ENCODE results near the gene GRIK4. TPM values are rescaled to one million over a fixed set of nuclear protein-coding genes. Genes with fewer than 3 reads are reported as not detected.

Gene GRIK4
- total and polyA plus RNA-seq, 4 donors: 0.05 to 0.25 (median 0.06) TPM; not detected in 1

DNA sequence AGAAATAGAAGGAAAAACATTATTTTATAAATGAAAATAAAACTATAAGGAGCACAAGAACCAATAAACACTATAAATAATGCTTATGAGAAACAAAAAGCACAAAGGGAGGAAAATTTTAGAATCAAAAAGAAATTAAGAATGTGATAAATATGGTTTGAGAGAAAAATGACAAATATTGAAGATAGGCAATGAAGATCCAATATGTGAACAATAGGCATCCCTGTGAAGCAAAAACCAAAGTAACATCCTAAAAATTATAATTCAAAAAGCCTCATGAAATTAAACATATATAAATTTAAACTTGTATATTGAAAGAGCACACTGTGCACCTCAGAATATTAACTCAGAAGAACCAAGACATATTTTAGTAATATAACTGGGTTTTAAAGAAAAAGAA is 216.2 kb downstream of the GRIK4 start (continued):
- TF ChIP-seq, protein P1, sequence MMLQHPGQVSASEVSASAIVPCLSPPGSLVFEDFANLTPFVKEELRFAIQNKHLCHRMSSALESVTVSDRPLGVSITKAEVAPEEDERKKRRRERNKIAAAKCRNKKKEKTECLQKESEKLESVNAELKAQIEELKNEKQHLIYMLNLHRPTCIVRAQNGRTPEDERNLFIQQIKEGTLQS (IDR thresholded peaks at IDR 0.05): no peak
- TF ChIP-seq RXRA (IDR thresholded peaks at IDR 0.05) (no peak), TAF1 (conservative IDR thresholded peaks at IDR 0.05) (no peak)

DNA sequence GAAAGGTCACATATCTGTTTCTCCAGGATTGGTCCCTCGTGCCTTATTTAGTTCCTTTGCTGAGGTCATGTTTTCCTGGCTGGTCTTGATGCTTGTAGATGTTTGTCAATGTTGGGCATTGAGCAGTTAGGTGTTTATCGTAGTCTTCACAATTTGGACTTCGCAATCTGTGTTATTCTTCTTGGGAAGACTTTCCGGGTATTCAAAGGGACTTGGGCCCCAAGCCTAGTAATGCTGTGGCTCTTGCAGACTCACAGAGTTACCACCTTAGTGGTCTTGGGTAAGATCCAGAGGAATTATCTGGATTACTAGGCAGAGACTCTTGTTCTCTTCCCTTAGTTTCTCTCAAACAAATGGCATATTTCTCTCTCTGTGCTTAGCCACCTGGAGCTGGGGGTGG is 223.5 kb downstream of the GRIK4 start:
- peaks cover 0 to 6% (median 2%) of the 10 kb centered on the region in 4 donors for H3K4me1 ChIP-seq (ENCODE audit: control insufficient read depth in 4 of 4, insufficient read depth in 4 of 4, low read length in 3 of 4)
- H3K4me3 ChIP-seq (ENCODE audit: low read depth in 1 of 3, low read length in 3 of 3): no peak overlapping the region
- H3K9ac ChIP-seq (ENCODE audit: low read depth in 1 of 2, low read length in 2 of 2): no peak overlapping the region
- no peaks in the 10 kb centered on the region for H3K36me3 ChIP-seq (ENCODE audit: control insufficient read depth in 4 of 4, insufficient read depth in 3 of 4, low read depth in 1 of 4, low read length in 3 of 4)
- H3K9me3 ChIP-seq (ENCODE audit: control insufficient read depth in 4 of 4, low read length in 3 of 4): no peaks in the 10 kb centered on the region
- TF ChIP-seq FOXA1 (IDR thresholded peaks at IDR 0.05) (no peak), NR2F2 (IDR thresholded peaks at IDR 0.05) (no peak), HNF4G (IDR thresholded peaks at IDR 0.05) (no peak), RXRA (IDR thresholded peaks at IDR 0.05) (no peak), EGR1 (IDR thresholded peaks at IDR 0.05; ENCODE audit: low read depth in 2 of 2) (no peak), TAF1 (conservative IDR thresholded peaks at IDR 0.05) (no peak), YY1 (IDR thresholded peaks at IDR 0.05) (no peak), FOXA2 (IDR thresholded peaks at IDR 0.05) (no peak), GABPA (IDR thresholded peaks at IDR 0.05 in 1 of 2, conservative IDR thresholded peaks at IDR 0.05 in 1 of 2) (no peak), HNF4A (conservative IDR thresholded peaks at IDR 0.05) (no peak), SP1 (IDR thresholded peaks at IDR 0.05) (no peak), RAD21 (IDR thresholded peaks at IDR 0.05) (no peak), JUND (IDR thresholded peaks at IDR 0.05) (no peak)
- TF ChIP-seq, protein P2, sequence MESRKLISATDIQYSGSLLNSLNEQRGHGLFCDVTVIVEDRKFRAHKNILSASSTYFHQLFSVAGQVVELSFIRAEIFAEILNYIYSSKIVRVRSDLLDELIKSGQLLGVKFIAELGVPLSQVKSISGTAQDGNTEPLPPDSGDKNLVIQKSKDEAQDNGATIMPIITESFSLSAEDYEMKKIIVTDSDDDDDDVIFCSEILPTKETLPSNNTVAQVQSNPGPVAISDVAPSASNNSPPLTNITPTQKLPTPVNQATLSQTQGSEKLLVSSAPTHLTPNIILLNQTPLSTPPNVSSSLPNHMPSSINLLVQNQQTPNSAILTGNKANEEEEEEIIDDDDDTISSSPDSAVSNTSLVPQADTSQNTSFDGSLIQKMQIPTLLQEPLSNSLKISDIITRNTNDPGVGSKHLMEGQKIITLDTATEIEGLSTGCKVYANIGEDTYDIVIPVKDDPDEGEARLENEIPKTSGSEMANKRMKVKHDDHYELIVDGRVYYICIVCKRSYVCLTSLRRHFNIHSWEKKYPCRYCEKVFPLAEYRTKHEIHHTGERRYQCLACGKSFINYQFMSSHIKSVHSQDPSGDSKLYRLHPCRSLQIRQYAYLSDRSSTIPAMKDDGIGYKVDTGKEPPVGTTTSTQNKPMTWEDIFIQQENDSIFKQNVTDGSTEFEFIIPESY (IDR thresholded peaks at IDR 0.05): no peak
- TF ChIP-seq, protein P3, sequence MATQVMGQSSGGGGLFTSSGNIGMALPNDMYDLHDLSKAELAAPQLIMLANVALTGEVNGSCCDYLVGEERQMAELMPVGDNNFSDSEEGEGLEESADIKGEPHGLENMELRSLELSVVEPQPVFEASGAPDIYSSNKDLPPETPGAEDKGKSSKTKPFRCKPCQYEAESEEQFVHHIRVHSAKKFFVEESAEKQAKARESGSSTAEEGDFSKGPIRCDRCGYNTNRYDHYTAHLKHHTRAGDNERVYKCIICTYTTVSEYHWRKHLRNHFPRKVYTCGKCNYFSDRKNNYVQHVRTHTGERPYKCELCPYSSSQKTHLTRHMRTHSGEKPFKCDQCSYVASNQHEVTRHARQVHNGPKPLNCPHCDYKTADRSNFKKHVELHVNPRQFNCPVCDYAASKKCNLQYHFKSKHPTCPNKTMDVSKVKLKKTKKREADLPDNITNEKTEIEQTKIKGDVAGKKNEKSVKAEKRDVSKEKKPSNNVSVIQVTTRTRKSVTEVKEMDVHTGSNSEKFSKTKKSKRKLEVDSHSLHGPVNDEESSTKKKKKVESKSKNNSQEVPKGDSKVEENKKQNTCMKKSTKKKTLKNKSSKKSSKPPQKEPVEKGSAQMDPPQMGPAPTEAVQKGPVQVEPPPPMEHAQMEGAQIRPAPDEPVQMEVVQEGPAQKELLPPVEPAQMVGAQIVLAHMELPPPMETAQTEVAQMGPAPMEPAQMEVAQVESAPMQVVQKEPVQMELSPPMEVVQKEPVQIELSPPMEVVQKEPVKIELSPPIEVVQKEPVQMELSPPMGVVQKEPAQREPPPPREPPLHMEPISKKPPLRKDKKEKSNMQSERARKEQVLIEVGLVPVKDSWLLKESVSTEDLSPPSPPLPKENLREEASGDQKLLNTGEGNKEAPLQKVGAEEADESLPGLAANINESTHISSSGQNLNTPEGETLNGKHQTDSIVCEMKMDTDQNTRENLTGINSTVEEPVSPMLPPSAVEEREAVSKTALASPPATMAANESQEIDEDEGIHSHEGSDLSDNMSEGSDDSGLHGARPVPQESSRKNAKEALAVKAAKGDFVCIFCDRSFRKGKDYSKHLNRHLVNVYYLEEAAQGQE (IDR thresholded peaks at IDR 0.05): no peak
- TF ChIP-seq, protein P4, sequence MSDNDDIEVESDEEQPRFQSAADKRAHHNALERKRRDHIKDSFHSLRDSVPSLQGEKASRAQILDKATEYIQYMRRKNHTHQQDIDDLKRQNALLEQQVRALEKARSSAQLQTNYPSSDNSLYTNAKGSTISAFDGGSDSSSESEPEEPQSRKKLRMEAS (IDR thresholded peaks at IDR 0.05): no peak
- TF ChIP-seq, protein P5, sequence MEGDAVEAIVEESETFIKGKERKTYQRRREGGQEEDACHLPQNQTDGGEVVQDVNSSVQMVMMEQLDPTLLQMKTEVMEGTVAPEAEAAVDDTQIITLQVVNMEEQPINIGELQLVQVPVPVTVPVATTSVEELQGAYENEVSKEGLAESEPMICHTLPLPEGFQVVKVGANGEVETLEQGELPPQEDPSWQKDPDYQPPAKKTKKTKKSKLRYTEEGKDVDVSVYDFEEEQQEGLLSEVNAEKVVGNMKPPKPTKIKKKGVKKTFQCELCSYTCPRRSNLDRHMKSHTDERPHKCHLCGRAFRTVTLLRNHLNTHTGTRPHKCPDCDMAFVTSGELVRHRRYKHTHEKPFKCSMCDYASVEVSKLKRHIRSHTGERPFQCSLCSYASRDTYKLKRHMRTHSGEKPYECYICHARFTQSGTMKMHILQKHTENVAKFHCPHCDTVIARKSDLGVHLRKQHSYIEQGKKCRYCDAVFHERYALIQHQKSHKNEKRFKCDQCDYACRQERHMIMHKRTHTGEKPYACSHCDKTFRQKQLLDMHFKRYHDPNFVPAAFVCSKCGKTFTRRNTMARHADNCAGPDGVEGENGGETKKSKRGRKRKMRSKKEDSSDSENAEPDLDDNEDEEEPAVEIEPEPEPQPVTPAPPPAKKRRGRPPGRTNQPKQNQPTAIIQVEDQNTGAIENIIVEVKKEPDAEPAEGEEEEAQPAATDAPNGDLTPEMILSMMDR (IDR thresholded peaks at IDR 0.05; ENCODE audit: low read depth, low read length, missing input control): no peak
- TF ChIP-seq, protein P1 (IDR thresholded peaks at IDR 0.05): no peak
- H3K27me3 ChIP-seq (ENCODE audit: control insufficient read depth in 4 of 4, insufficient read depth in 4 of 4, low read length in 3 of 4): no peaks in the 10 kb centered on the region
- no peak overlapping the region for H3K27ac ChIP-seq (ENCODE audit: low read depth in 1 of 2, low read length in 2 of 2)
- no peak for DNase-seq (ENCODE audit: low spot score)
- WGBS: 69% methylated on average over 4 of the region's 4 CpGs

Data from liver (tissue), 9 donors.